GM18861 (cell line): Measurements from ENCODE around the gene ARHGAP45.
A peak's percentile ranks its signal among the peaks of the same experiment; 100 is the strongest.

Source experiments
- ATAC-seq: cut with Tn5 transposase; IDR thresholded peaks from one replicate; pipeline ENCODE4 v1.9.1; 2021; ENCODE audit not compliant: unreplicated experiment

The ARHGAP45 gene

GRCh38 chr19:1103708-1104310, 36.8 kb downstream of the ARHGAP45 start, which contains the start of gene GPX4:
Gene GPX4 (plus strand): TSS chr19:1103994. CDS start chr19:1104044, 50 bp downstream.
- ATAC-seq, result peak; percentile 46

GRCh38 chr19:1104311-1105007, 37.5 kb downstream of the ARHGAP45 start:
- peak; percentile 19 for ATAC-seq

- ATAC-seq, result no peak
These were observed 38.3 kb downstream of the ARHGAP45 start for GRCh38 chr19:1105008-1105872.

GRCh38 chr19:1105873-1106840, 39.2 kb downstream of the ARHGAP45 start:
- ATAC-seq, result no peak

DNA sequence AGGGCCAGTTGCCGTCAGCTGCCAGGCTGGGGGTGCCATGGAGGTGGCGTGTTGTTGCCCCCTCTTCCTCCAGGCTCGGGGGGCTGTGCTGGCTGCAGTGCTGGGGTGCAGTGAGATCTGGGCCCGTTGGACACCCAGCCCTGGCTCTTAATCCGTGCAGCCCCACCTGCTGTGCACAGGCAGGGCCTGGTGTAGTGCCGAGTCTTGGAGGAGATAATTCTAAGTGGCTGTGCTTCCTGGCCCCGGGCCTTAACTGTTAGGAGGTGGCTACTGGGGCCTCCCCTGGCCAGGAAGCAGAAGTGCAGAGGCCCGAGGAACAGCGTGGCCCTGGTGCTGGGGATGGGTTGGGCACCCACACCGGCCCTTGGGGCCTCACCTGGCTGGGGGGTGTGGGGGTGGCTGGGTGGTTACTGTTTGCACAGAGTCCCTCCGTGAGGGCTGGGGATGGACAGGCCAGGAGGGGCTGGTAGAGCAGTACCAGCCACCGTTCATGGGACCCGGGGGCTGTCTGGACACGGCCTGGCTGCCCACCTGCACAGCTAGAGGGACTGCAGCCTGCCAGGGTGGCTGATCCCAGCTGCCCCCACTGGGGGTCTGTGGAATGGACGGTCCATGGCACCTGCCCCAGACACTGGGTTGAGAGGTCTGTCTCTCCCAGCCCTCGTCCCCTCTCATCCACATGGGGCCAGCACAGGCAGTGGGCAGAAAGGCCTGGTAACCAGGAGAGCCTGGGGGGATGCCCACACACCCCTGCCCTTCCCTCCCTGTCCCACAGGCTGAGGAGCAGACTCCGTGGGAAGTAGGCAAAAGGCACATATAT, 40.1 kb downstream of the ARHGAP45 start:
- ATAC-seq, result no peak

GRCh38 chr19:1107661-1108261, 40.8 kb downstream of the ARHGAP45 start:
- ATAC-seq, result no peak

DNA sequence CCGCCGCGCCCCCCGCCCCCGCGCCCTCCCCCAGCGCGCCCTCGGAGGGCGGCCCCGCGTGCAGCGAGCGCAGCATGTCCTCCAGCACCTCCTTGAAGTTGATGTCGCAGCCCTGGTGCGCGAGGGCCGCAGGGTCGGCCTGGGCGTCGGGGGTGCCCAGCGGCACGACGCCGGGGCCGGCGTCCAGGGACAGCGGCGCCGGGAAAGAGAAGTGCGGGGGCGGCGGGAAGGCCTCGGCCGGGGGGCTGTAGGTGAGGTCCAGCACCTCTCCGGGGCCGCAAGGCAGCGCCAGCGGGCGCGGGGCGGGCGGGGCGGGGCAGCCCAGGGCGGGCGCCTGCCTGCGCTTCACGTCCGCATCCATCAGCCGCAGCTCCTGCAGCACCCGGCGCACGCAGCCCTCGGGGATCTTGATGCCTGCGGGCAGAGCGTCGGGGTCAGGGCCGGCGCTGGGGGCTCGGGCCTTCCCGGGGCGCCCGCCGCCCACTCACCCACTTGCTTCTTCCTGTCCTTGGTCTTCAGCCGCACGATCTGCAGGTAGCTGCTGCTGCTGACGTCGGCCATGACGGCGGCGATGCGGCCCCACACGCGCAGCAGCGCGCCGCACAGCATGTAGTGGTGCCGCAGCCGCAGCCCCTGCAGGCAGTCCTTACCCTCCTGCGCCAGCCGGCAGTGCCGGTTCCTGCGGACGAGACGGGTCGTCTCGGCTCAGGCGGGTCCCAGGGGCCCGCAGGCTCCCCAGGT, 41.5 kb downstream of the ARHGAP45 start:
- ATAC-seq, result no peak

GRCh38 chr19:1109032-1109551, 42.1 kb downstream of the ARHGAP45 start:
- no peak for ATAC-seq

DNA sequence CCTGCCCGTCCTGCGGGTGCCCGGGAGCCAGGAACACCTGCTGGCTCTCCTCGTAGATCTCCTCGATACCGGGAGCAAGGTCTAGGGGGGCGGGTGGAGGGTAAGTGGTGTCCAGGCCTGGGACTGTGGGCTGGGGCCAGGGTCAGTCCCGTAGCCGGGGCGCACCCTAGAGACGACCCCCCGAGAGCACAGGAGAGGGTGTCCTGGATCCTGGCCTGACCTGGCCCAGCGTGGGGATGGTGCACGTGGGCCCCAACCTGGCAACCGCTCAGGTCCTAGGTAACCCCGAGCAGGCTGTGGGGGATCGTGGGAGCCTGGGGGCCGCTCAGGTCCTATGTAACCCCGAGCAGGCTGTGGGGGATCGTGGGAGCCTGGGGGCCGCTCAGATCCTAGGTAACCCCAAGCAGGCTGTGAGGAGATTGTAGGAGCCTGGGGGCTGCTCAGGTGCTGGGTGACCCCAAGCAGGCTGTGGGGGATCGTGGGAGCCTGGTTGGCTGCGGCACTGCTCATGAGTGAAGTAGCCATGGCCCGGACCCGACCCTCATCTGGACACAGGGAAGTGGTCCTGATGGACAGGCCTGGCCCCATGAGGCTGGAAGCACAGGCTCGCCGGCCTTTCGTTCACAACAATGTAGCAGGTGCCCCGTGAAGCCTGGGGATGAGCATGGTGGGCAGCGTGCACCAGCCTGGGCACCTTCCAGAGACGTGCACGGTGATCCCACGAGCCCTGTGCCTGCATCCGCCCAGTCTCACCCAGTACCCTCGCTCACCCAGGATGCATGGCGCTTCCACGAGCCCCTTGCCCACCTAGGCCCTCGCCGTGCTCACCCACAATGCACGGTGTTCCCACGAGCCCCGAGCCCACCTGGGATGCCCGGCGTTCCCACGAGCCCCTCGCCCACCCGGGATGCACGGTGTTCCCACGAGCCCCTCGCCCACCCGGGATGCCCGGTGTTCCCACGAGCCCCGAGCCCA, 43.0 kb downstream of the ARHGAP45 start:
- no peak for ATAC-seq

DNA sequence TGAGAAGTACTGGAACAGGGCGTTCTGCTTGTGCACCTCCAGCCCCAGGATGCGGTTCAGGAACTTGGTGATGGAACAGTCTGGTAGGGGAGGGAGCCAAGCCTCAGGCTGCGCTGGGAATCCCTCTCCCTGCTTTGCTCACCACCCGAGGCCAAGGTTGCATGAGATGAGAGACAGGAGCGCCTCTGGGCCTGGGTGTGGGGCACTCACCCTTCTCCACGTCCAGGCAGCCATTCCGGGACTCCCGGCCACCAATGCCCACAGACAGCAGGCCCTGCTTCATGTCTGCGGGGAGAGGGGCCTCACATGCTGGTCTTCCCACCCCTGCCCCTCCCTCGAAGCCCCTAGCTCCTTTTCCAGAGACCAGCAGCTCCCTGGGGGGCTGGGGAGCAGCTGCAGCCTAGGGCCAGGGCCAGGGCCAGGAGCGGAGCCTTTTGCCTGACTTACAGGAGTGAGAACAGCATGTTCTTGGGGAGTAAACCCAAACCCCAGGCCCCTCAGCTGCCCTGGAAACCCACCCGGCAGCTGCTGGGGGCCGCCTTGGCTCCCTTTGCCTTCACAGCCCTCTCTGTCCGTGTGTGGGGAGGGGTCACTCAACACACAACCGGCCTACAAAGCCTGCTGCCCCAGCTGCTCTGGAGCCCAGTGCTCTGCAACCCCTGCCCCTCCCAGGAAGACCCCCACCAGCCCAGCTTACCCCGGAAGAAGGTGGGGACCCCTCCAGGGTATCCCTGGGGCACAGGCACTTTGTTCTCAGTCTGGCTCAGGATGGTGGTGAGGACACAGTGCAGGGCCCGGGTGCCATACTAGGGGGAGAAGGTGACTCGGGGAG, 44.1 kb downstream of the ARHGAP45 start:
- ATAC-seq, result no peak

GRCh38 chr19:1111641-1112267, 44.8 kb downstream of the ARHGAP45 start:
- ATAC-seq, result no peak

GRCh38 chr19:1112268-1113029, 45.5 kb downstream of the ARHGAP45 start:
- ATAC-seq, result no peak

DNA sequence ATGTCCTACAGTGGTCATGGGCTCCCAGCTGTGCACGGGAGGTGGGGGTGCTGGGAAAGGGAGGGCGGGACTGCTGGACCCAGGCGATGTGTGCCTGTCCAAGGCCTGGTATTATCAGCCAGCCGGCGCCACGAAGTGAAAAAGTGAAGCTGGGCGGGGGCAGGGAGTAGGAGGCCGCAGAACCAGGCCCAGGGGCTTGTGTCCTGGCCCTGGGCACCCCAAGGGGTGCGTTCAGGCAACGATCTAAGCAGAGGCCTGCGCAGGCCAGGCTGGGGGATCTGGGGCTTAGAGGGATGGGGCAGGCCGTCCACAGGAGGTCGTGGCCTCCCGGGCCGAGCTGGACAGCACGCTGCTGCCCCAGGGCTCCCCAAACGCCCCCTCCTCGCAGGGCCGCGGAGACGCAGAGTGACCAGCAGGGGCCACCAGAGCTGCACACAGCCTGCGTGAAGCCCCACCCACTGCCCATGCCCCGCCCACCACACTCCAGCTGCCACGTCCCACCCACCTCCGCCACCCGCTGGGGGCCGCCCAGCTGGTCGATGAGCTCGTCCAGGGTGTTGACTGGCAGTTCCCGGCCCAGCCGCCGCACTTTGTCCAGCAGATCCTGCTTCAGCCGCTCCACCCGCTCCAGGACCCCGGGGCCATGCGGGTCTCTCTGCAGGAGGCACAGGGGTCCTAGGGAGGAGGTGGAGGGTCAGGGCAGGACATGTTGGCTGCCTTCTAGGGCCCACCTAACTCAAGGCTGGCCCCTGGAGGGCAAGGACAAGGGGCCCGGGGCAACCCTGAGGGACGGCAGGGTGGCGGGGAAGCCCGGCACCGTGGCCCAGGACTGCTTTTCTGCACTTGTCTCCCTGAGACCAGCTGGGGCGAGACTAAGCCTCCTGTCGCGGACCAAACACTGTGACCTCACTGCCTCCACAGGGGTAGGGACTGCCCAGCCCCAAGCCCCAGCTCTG, 46.3 kb downstream of the ARHGAP45 start:
- ATAC-seq, result no peak

DNA sequence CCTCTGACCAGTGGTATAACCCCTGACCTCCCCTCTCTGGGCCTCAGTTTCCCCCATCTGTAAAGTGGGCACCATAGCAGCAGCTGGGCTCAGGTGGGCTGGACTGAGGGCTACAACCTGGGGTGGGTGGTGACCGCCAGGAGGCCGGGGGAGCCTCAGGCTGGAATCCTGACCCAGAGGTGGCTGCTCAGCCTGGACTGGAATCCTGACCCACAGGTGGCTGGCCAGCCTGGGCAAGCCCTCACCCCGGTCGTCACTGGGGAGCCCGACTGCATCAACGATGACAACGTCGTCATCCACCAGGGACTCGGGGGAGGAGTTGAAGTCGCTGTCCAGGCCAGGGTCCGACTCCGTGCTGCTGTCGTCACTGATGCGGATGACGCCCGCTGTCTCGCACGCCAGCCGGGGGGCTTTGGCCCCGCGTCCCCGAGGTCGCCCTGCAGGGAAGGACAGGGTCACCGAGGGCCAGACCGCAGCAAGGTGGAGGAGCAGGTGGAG, 47.1 kb downstream of the ARHGAP45 start:
- no peak for ATAC-seq
